ENCODE results near the gene ESCO1. TPM values are rescaled to one million over a fixed set of nuclear protein-coding genes. Genes with fewer than 3 reads are reported as not detected.
"Not testable (repeated sequence)": the region's sequence is repeated elsewhere in the genome, so short reads cannot be mapped to it uniquely, and the experiment has no call there.

Gene ESCO1
- total and polyA plus RNA-seq, 2 of the 4 experiments (the other 2 are of a cell fraction): 3.1 to 4.5 TPM

GRCh38 chr18:21592361-21592760 lies 8.1 kb downstream of the ESCO1 start:
- ATAC-seq (ENCODE audit: low read depth); H2BK5ac ChIP-seq (ENCODE audit: low read depth, low read length, poor library complexity, severe bottlenecking); POLR2A ChIA-PET (ENCODE audit: unreplicated experiment); H3K4me1 ChIP-seq (ENCODE audit: control insufficient read depth, insufficient read depth, low read length); H2AK5ac ChIP-seq (ENCODE audit: low read depth, low read length); H3K36me3 ChIP-seq (ENCODE audit: control insufficient read depth, insufficient read depth, low read length); H3K14ac ChIP-seq (replicated peaks; ENCODE audit: low read depth, low read length); H4K5ac ChIP-seq (ENCODE audit: low read depth, low read length); BruUV-seq (replicated peaks); H3K4me3 ChIP-seq (ENCODE audit: insufficient read depth, low read depth, low read length); H3K18ac ChIP-seq (ENCODE audit: low read depth, low read length); H3K27ac ChIP-seq (ENCODE audit: insufficient read depth, low read length); H4K8ac ChIP-seq (ENCODE audit: low read depth in 2 of 2, low read length in 2 of 2); H2BK20ac ChIP-seq (ENCODE audit: low read depth, low read length); H2BK15ac ChIP-seq (ENCODE audit: low read depth, low read length); H4K91ac ChIP-seq (ENCODE audit: insufficient read depth, low read depth, low read length); H2BK120ac ChIP-seq (ENCODE audit: low read depth, low read length); H3K56ac ChIP-seq (ENCODE audit: extremely low read depth, insufficient read depth, low read length); in situ Hi-C loops (cut with MboI; ENCODE audit: low sequenced_read_pairs); DNase-seq; H2AK9ac ChIP-seq (replicated peaks; ENCODE audit: low read depth, low read length, poor library complexity); H3K27me3 ChIP-seq (ENCODE audit: control insufficient read depth, insufficient read depth, low read length); H2AFZ ChIP-seq (replicated peaks; ENCODE audit: low read length, poor library complexity); H3K23ac ChIP-seq (ENCODE audit: low read depth, low read length); intact Hi-C loops (cut with micrococcal nuclease); dilution Hi-C loops (cut with HindIII; ENCODE audit: low sequenced_read_pairs, unreplicated experiment); H3K4me2 ChIP-seq (ENCODE audit: low read depth, low read length); H3K4ac ChIP-seq (ENCODE audit: low read depth, low read length); H3K9ac ChIP-seq (ENCODE audit: low read depth, low read length); CTCF ChIA-PET; H3K9me3 ChIP-seq (ENCODE audit: control insufficient read depth, insufficient read depth, low read length); H3K9me1 ChIP-seq (ENCODE audit: insufficient read depth, low read length); H4K20me1 ChIP-seq (ENCODE audit: insufficient read depth, low read length): not testable (repeated sequence)
- peaks cover 16 to 31% of the 10 kb centered on the region in 2 experiments for H3K79me1 ChIP-seq (ENCODE audit: low read depth in 1 of 2, low read length in 2 of 2)
- no CpG with 5 or more reads among the region's 33 CpGs for WGBS, 2 experiments (ENCODE audit: extremely low coverage in 2 of 2, insufficient read length in 1 of 2)

All from IMR-90 (cell line).